IMR-90 (cell line): ENCODE measurements around the gene MAPKAPK5. TPM values are rescaled to one million over a fixed set of nuclear protein-coding genes. Genes with fewer than 3 reads are reported as not detected.

ENCODE experiments used
- ATAC-seq: fragments of 200-7000 bp; cut with Tn5 transposase; 2 replicates; pipeline ENCODE4 v1.9.1; 2020; ENCODE audit warnings: low read depth, mild to moderate bottlenecking, moderate library complexity
- BruUV-seq: library from RNA; stranded (reverse); fragments of 400-500 nt; replicated peaks from 2 replicates; lab custom pipeline; 2021; lab: Mats Ljungman, UMichigan
- CTCF ChIA-PET: fragments of 300-600 bp; formaldehyde crosslinking; extraction: SDS; loops from one replicate; lab custom pipeline; 2021; ENCODE audit warnings: antibody characterized with exemption; lab: Yijun Ruan, JAX
- POLR2A ChIA-PET: fragments of 300-600 bp; sonication (Branson Sonifier 250); formaldehyde crosslinking; loops from one replicate; lab custom pipeline; 2022; ENCODE audit warnings: antibody characterized with exemption; ENCODE audit not compliant: unreplicated experiment; lab: Charles Lee
- DNase-seq: peaks from one replicate; pipeline ENCODE4 v3.0.0; 2013
- H2AFZ ChIP-seq: replicated peaks from 2 replicates; pipeline ENCODE3; 2013; ENCODE audit warnings: low read length, mild to moderate bottlenecking; ENCODE audit not compliant: poor library complexity
- H2AK5ac ChIP-seq: 2 replicates; pipeline ENCODE4 v1.6.1; 2013; ENCODE audit warnings: low read depth, low read length, inconsistent platforms
- H2AK9ac ChIP-seq: replicated peaks from 2 replicates; pipeline ENCODE3; 2013; ENCODE audit warnings: mild to moderate bottlenecking, low read depth, low read length, moderate library complexity; ENCODE audit not compliant: poor library complexity
- H2BK120ac ChIP-seq: 2 replicates; pipeline ENCODE4 v1.6.1; 2013; ENCODE audit warnings: low read depth, low read length, inconsistent platforms
- H2BK15ac ChIP-seq: 3 replicates; pipeline ENCODE4 v1.6.1; 2013; ENCODE audit warnings: low read depth, low read length, inconsistent platforms
- H2BK20ac ChIP-seq: 2 replicates; pipeline ENCODE4 v1.6.1; 2013; ENCODE audit warnings: low read depth, mild to moderate bottlenecking, inconsistent platforms, low read length, moderate library complexity
- H2BK5ac ChIP-seq: 2 replicates; pipeline ENCODE4 v1.6.1; 2013; ENCODE audit warnings: mild to moderate bottlenecking, low read depth, low read length, inconsistent platforms; ENCODE audit not compliant: poor library complexity, severe bottlenecking
- H3K14ac ChIP-seq: replicated peaks from 2 replicates; pipeline ENCODE4 v1.6.1; 2013; ENCODE audit warnings: low read depth, low read length, inconsistent platforms
- H3K18ac ChIP-seq: 2 replicates; pipeline ENCODE4 v1.6.1; 2013; ENCODE audit warnings: low read depth, low read length, control low read depth
- H3K23ac ChIP-seq: 2 replicates; pipeline ENCODE4 v1.6.1; 2013; ENCODE audit warnings: low read depth, low read length, inconsistent platforms
- H3K27ac ChIP-seq: 2 replicates; pipeline ENCODE4 v1.5.1; 2013; ENCODE audit warnings: mild to moderate bottlenecking, control low read depth, low read length; ENCODE audit not compliant: insufficient read depth
- H3K27me3 ChIP-seq: 2 replicates; pipeline ENCODE4 v1.6.1; 2013; ENCODE audit warnings: low read length; ENCODE audit not compliant: control insufficient read depth, insufficient read depth
- H3K36me3 ChIP-seq: 2 replicates; pipeline ENCODE4 v1.6.1; 2013; ENCODE audit warnings: low read length, mixed read lengths; ENCODE audit not compliant: control insufficient read depth, insufficient read depth
- H3K4ac ChIP-seq: 2 replicates; pipeline ENCODE4 v1.6.1; 2013; ENCODE audit warnings: low read depth, low read length, inconsistent platforms
- H3K4me1 ChIP-seq: 2 replicates; pipeline ENCODE4 v1.6.1; 2013; ENCODE audit warnings: low read length, mixed read lengths; ENCODE audit not compliant: control insufficient read depth, insufficient read depth
- H3K4me2 ChIP-seq: 2 replicates; pipeline ENCODE4 v1.6.1; 2013; ENCODE audit warnings: low read depth, mild to moderate bottlenecking, control low read depth, low read length, moderate library complexity
- H3K4me3 ChIP-seq: 2 replicates; pipeline ENCODE4 v1.5.1; 2013; ENCODE audit warnings: low read depth, mild to moderate bottlenecking, control low read depth, low read length, moderate library complexity; ENCODE audit not compliant: insufficient read depth
- H3K56ac ChIP-seq: 2 replicates; pipeline ENCODE4 v1.6.1; 2013; ENCODE audit warnings: low read length, inconsistent platforms; ENCODE audit not compliant: insufficient read depth; ENCODE audit errors: extremely low read depth
- H3K79me1 ChIP-seq, 2 experiments: 2 replicates each; pipeline ENCODE4 v1.6.1; 2013; ENCODE audit warnings: low read length in 2 of 2, inconsistent platforms in 1 of 2, low read depth in 1 of 2
- H3K9ac ChIP-seq: 2 replicates; pipeline ENCODE4 v1.6.1; 2013; ENCODE audit warnings: low read depth, low read length, control low read depth
- H3K9me1 ChIP-seq: 2 replicates; pipeline ENCODE4 v1.6.1; 2013; ENCODE audit warnings: low read length, inconsistent platforms; ENCODE audit not compliant: insufficient read depth
- H3K9me3 ChIP-seq: 2 replicates; pipeline ENCODE4 v1.6.1; 2013; ENCODE audit warnings: low read length; ENCODE audit not compliant: control insufficient read depth, insufficient read depth
- H4K20me1 ChIP-seq: 2 replicates; pipeline ENCODE4 v1.6.1; 2013; ENCODE audit warnings: low read length, inconsistent platforms; ENCODE audit not compliant: insufficient read depth
- H4K5ac ChIP-seq: 2 replicates; pipeline ENCODE4 v1.6.1; 2013; ENCODE audit warnings: mild to moderate bottlenecking, low read depth, low read length, control low read depth
- H4K8ac ChIP-seq, 2 experiments: 2 replicates each; pipeline ENCODE4 v1.6.1; 2013; ENCODE audit warnings: low read depth in 2 of 2, low read length in 2 of 2, control low read depth in 1 of 2, inconsistent platforms in 1 of 2
- H4K91ac ChIP-seq: 2 replicates; pipeline ENCODE4 v1.6.1; 2013; ENCODE audit warnings: low read depth, low read length, inconsistent platforms; ENCODE audit not compliant: insufficient read depth
- CHD1 ChIP-seq: IDR thresholded peaks from 2 replicates; pipeline ENCODE4 v1.6.1; 2012; ENCODE audit warnings: low read depth, low read length, improper control_type of control experiment
- MXI1 ChIP-seq: IDR thresholded peaks from 2 replicates; pipeline ENCODE4 v1.6.1; 2012; ENCODE audit warnings: low read depth, mild to moderate bottlenecking, low read length, moderate library complexity, borderline replicate concordance
- RCOR1 ChIP-seq: IDR thresholded peaks from 2 replicates; pipeline ENCODE4 v1.6.1; 2012; ENCODE audit warnings: mild to moderate bottlenecking, low read length, improper control_type of control experiment; ENCODE audit not compliant: insufficient replicate concordance
- WGBS, 2 experiments: methylation state at CpG; one replicate each; pipeline versions ENCODE4 v1.1.5 to v1.1.7; 2013; ENCODE audit warnings: missing lambda C conversion rate in 2 of 2; ENCODE audit not compliant: insufficient read length in 1 of 2; ENCODE audit errors: extremely low coverage in 2 of 2; 5-methylcytosine and 5-hydroxymethylcytosine counted together
- dilution Hi-C: fragments of 300-500 bp; cut with HindIII; formaldehyde crosslinking; loops from one replicate; pipeline ENCODE4 v1.14.3; 2018; ENCODE audit warnings: low sequenced_read_pairs; ENCODE audit not compliant: unreplicated experiment
- in situ Hi-C: fragments of 300-500 bp; cut with MboI; formaldehyde crosslinking; loops from 3 replicates; pipeline ENCODE4 v1.14.3; 2019; ENCODE audit warnings: low sequenced_read_pairs, inconsistent platforms, mixed read lengths
- intact Hi-C: fragments of 100-400 bp; cut with micrococcal nuclease; formaldehyde crosslinking; loops from 2 replicates; pipeline ENCODE4 v1.10.0; 2022
- polyA plus RNA-seq, 3 experiments: library from polyadenylated mRNA; depleted of rRNA; stranded (reverse); fragments of >200 nt; gene quantifications; 2 replicates each; pipeline ENCODE4 v1.2.3, GENCODE V29; 2012; ENCODE audit warnings: low replicate concordance in 1 of 3
- total RNA-seq: library from RNA; depleted of rRNA; stranded (reverse); fragments of >200 nt; gene quantifications from 2 replicates; pipeline ENCODE4 v1.2.3, GENCODE V29; 2012

Gene MAPKAPK5
- total and polyA plus RNA-seq, 2 of the 4 experiments (the other 2 are of a cell fraction) = 35.0 to 44.6 TPM

- Histone ChIP-seq H3K23ac (no peak overlapping the region), H2BK15ac (no peak overlapping the region), H3K9me1 (no peaks in the 10 kb centered on the region; the same call in 1 of the 2 replicates), H2BK20ac (no peak overlapping the region), H3K4ac (no peak overlapping the region), H3K36me3 (peaks cover 47% of the 10 kb centered on the region), H3K79me1 (no peaks in the 10 kb centered on the region), H2AK9ac (no peak overlapping the region), H3K18ac (no peak overlapping the region), H2AFZ (no peak overlapping the region), H3K14ac (no peak overlapping the region), H3K27me3 (no peaks in the 10 kb centered on the region), H4K5ac (no peak overlapping the region), H3K4me3 (no peak overlapping the region), H2AK5ac (no peak overlapping the region), H3K9ac (no peak overlapping the region), H3K27ac (no peak overlapping the region), H3K9me3 (no peaks in the 10 kb centered on the region), H3K4me1 (no peaks in the 10 kb centered on the region), H4K91ac (no peak overlapping the region), H2BK5ac (no peak overlapping the region), H4K20me1 (no peaks in the 10 kb centered on the region), H3K4me2 (no peak overlapping the region), H3K56ac (no peak overlapping the region), H2BK120ac (no peak overlapping the region), H4K8ac (no peak overlapping the region)
- ATAC-seq = no peak
- CTCF ChIA-PET = no interaction called here
- WGBS, 2 experiments = 100% methylated on average over 2 of the region's 6 CpGs; no CpG with 5 or more reads in 1 of the 2 experiments
- POLR2A ChIA-PET = no interaction called here
- in situ Hi-C loops (no loop called here), dilution Hi-C loops (no loop called here), intact Hi-C loops (no loop called here)
- no TSS peak for BruUV-seq
- TF ChIP-seq CHD1 = no peak
- TF ChIP-seq MXI1 = no peak
- no peak for TF ChIP-seq RCOR1
- DNase-seq = no peak
Observed at GRCh38 chr12:111803038-111803626, 38.9 kb upstream of the MAPKAPK5 start.
